ENCODE measurements around the gene PRAF2. TPM values are rescaled to one million over a fixed set of nuclear protein-coding genes. Genes with fewer than 3 reads are reported as not detected.

Gene PRAF2
- total RNA-seq, 4 donors from 2014 or later = 19.2 to 32.9 (median 22.1) TPM

DNA sequence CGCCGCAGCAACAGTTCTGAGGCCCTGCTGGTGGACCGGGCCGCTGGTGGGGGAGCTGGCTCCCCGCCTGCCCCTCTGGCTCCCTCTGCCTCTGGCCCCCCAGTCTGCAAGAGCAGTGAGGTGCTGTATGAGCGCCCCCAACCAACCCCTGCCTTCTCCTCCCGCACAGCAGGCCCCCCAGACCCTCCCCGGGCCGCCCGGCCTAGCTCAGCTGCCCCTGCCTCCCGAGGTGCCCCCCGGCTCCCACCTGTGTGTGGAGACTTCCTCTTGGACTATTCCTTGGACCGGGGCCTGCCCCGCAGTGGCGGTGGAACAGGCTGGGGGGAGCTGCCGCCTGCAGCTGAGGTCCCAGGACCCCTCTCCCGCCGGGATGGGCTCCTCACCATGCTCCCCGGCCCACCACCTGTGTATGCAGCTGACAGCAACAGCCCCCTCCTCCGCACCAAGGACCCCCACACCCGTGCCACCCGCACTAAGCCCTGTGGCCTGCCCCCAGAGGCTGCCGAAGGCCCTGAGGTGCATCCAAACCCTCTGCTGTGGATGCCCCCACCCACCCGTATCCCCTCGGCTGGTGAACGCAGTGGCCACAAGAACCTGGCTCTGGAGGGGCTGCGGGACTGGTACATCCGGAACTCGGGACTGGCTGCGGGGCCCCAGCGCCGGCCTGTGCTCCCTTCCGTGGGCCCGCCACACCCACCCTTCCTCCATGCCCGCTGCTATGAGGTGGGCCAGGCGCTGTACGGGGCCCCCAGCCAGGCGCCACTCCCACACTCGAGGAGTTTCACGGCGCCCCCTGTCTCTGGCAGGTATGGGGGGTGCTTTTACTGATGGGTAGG lies 6.3 kb downstream of the PRAF2 start:
- H3K4me3 ChIP-seq (replicated peaks in 1 of 3) = no peak overlapping the region
- DNase-seq = no peak
- no peak overlapping the region for H3K27ac ChIP-seq
- no peaks in the 10 kb centered on the region for H3K9me3 ChIP-seq
- no peaks in the 10 kb centered on the region for H3K27me3 ChIP-seq
- H3K4me1 ChIP-seq = peaks cover 0 to 5% of the 10 kb centered on the region in 2 donors
- intact Hi-C loops (cut with DNase I) = no loop called here
- H3K36me3 ChIP-seq = no peaks in the 10 kb centered on the region
- no peak for TF ChIP-seq POLR2A (IDR thresholded peaks at IDR 0.05)
- TF ChIP-seq CTCF (IDR thresholded peaks at IDR 0.05) = no peak
- 95 to 100% methylated on average over 2 to 4 of the region's 41 CpGs for WGBS, 2 donors

DNA sequence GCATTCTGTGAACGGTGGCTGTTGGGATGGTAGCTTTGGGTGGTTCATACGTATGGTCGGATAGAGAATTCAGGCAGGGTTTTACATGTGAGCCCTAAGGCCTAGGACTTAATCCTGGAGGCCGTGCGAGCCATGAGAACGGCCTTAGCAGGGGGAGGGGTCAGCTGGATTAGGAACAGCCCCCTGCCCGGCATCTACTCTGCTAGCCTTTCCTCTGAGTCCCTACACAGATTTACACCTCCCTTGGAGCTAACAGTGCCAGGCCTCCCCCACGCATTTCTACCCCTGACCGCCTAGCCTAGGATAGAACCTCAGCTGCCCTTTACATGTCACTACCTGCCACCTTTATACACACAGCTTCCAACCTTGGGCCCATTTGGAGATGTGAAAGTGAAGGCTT lies 7.1 kb downstream of the PRAF2 start:
- intact Hi-C loops (cut with DNase I) = no loop called here

DNA sequence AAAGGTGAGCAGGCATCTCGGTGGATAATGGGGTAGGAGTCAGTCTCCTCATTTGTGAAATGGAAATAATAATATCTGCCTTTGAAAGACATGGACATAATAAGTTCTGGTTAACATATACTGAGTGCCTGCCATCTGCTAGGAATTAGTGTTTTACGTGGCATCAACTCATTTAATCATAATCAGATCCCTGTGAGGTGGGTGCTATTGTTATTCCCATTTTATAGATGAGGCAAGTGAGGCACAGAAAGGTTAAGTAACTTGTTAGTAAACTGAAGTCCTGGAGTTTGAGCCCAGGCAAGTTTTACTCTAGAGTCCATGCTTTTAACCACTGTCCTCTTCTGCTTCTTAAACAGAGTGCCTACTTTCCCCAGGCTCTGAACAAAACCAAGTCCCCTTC lies 7.5 kb downstream of the PRAF2 start:
- DNase-seq = no peak
- WGBS, 2 donors = 94 to 100% methylated on average over 2 of the region's 2 CpGs
- H3K9me3 ChIP-seq = no peaks in the 10 kb centered on the region
- no peaks in the 10 kb centered on the region for H3K4me1 ChIP-seq
- intact Hi-C loops (cut with DNase I) = no loop called here
- H3K36me3 ChIP-seq = no peaks in the 10 kb centered on the region
- H3K27me3 ChIP-seq = no peaks in the 10 kb centered on the region
- H3K27ac ChIP-seq = no peak overlapping the region
- no peak overlapping the region for H3K4me3 ChIP-seq (replicated peaks in 1 of 3)
- TF ChIP-seq CTCF (IDR thresholded peaks at IDR 0.05) = no peak
- no peak for TF ChIP-seq POLR2A (IDR thresholded peaks at IDR 0.05)

More for the DNA sequence above, 7.1 kb downstream of the PRAF2 start:
- no peak for DNase-seq
- Histone ChIP-seq H3K9me3 (no peaks in the 10 kb centered on the region), H3K27me3 (no peaks in the 10 kb centered on the region), H3K27ac (no peak overlapping the region), H3K4me1 (peaks cover 0 to 4% of the 10 kb centered on the region in 2 donors), H3K36me3 (no peaks in the 10 kb centered on the region), H3K4me3 (replicated peaks in 1 of 3) (no peak overlapping the region)
- TF ChIP-seq CTCF (IDR thresholded peaks at IDR 0.05) (no peak), POLR2A (IDR thresholded peaks at IDR 0.05) (no peak)
- 86 to 92% methylated on average over 4 to 8 of the region's 9 CpGs for WGBS, 2 donors

GRCh38 chrX:49064735-49065134 lies 9.1 kb downstream of the PRAF2 start:
- Histone ChIP-seq H3K4me3 (replicated peaks in 1 of 3) (no peak overlapping the region), H3K4me1 (no peaks in the 10 kb centered on the region), H3K27ac (no peak overlapping the region), H3K27me3 (no peaks in the 10 kb centered on the region), H3K9me3 (no peaks in the 10 kb centered on the region), H3K36me3 (no peaks in the 10 kb centered on the region)
- 89 to 90% methylated on average over 6 to 7 of the region's 8 CpGs for WGBS, 2 donors
- DNase-seq = no peak
- intact Hi-C loops (cut with DNase I) = no loop called here
- TF ChIP-seq POLR2A (IDR thresholded peaks at IDR 0.05) (no peak), CTCF (IDR thresholded peaks at IDR 0.05) (no peak)

DNA sequence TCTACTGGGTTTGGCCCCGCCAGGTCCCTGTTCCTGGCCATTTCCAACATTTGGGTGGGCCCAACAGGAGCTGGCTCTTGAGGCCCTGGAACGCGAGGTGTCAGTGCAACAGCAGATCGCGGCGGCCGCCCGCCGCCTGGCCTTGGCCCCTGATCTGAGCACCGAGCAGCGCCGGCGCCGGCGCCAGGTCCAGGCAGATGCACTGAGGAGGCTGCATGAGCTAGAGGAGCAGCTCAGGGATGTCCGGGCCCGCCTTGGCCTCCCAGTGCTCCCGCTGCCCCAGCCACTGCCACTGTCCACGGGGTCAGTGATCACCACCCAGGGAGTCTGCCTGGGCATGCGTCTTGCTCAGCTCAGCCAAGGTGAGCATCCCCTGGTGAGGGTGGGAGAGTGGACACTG lies 9.5 kb downstream of the PRAF2 start:
- H3K4me3 ChIP-seq (replicated peaks in 1 of 3) = no peak overlapping the region
- no peaks in the 10 kb centered on the region for H3K9me3 ChIP-seq
- no peak overlapping the region for H3K27ac ChIP-seq
- intact Hi-C loops (cut with DNase I) = no loop called here
- H3K4me1 ChIP-seq = no peaks in the 10 kb centered on the region
- no peaks in the 10 kb centered on the region for H3K27me3 ChIP-seq
- WGBS, 2 donors = 80% methylated on average over 1 of the region's 20 CpGs; no CpG with 5 or more reads in 1 of the 2 donors
- no peak for DNase-seq
- no peaks in the 10 kb centered on the region for H3K36me3 ChIP-seq
- no peak for TF ChIP-seq POLR2A (IDR thresholded peaks at IDR 0.05)
